ENCODE data around the gene SERTAD2.

DNA sequence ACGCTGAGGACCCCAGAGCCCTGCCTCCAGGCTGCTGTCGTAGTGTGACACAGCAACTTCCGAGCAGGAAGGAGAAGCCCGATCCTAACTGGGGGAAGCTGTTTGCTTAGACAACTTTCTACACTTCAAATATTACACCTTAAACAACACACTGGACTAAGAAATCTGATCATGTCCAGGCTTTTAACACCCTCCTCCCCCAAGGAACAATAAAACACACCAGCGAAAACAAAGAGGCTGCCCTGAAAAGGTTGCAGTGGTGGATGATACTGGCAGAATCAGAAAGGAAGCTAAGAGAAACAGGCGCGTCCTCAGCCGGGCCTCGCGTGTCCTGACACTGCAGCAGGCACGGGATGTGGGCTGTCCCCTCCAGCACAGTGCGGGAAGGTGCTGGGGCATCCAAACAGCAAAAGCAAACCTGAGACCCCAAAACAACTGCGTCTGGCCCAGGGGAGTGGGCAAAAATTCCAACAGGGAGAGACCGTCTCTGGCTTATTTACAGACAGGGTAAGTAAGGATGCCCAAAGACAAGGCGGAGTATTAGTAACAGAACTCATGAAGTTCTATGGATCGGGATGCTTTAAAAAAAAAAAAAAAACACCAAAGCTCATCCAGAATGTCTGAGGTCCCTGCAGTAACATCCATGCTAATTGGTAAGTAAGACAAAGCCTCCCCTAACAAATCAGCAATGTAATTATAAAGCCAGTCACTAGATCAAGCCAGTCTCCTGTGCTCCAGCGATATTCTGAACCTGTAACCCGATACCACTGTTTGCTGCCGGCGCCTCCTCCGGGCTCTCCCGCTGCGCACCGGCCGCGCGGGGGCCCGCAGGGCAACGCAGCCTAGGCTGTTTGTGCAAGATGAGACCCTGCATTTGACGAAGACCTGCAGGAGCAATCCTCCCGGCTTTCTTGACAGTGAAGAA is 9.0 kb downstream of the SERTAD2 start:
- TF ChIP-seq CTCF (IDR thresholded peaks at IDR 0.05) (no peak), POLR2A (IDR thresholded peaks at IDR 0.05) (peak; percentile 75), POLR2AphosphoS5 (IDR thresholded peaks at IDR 0.05) (peak; percentile 25 to 60 (median 42))
